Measurements from ENCODE around the gene PRLHR.

PRLHR gene

GRCh38 chr10:118590334-118590733, 5.1 kb downstream of the PRLHR start:
- no peak overlapping the region for H3K4me3 ChIP-seq (replicated peaks in 1 of 2; ENCODE audit: low read depth in 2 of 2, low read length in 2 of 2)
- peak; percentile 32 to 70 for DNase-seq (ENCODE audit: low read depth in 2 of 2)
- TF ChIP-seq, protein P1, sequence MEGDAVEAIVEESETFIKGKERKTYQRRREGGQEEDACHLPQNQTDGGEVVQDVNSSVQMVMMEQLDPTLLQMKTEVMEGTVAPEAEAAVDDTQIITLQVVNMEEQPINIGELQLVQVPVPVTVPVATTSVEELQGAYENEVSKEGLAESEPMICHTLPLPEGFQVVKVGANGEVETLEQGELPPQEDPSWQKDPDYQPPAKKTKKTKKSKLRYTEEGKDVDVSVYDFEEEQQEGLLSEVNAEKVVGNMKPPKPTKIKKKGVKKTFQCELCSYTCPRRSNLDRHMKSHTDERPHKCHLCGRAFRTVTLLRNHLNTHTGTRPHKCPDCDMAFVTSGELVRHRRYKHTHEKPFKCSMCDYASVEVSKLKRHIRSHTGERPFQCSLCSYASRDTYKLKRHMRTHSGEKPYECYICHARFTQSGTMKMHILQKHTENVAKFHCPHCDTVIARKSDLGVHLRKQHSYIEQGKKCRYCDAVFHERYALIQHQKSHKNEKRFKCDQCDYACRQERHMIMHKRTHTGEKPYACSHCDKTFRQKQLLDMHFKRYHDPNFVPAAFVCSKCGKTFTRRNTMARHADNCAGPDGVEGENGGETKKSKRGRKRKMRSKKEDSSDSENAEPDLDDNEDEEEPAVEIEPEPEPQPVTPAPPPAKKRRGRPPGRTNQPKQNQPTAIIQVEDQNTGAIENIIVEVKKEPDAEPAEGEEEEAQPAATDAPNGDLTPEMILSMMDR (IDR thresholded peaks at IDR 0.05; ENCODE audit: low read depth, low read length) = no peak

GRCh38 chr10:118587881-118588651, 7.4 kb downstream of the PRLHR start:
- no peak for DNase-seq (ENCODE audit: low read depth in 2 of 2)
- TF ChIP-seq, protein P1 (IDR thresholded peaks at IDR 0.05; ENCODE audit: low read depth, low read length) = no peak
- no peak overlapping the region for H3K4me3 ChIP-seq (replicated peaks in 1 of 2; ENCODE audit: low read depth in 2 of 2, low read length in 2 of 2)

DNA sequence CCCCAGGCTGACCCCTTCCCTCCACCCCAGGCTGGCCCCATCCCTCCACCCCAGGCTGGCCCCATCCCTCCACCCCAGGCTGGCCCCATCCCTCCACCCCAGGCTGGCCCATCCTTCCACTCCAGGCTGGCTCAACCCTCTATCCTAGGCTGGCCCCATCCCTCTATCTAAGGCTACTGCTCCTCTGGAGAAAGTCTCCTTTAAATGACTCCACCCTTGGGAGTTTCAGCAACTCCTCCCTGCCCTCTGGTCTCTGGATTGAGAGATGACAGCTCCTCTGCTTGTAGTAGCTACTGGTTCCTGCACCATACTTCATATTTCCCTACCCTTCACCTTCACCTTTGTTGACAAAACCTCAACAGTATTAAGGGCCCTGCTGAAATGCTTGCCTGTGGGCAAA, 8.5 kb downstream of the PRLHR start:
- TF ChIP-seq, protein P1 (IDR thresholded peaks at IDR 0.05; ENCODE audit: low read depth, low read length) = no peak
- H3K4me3 ChIP-seq (replicated peaks in 1 of 2; ENCODE audit: low read depth in 2 of 2, low read length in 2 of 2) = no peak overlapping the region
- DNase-seq (ENCODE audit: low read depth in 2 of 2) = no peak

DNA sequence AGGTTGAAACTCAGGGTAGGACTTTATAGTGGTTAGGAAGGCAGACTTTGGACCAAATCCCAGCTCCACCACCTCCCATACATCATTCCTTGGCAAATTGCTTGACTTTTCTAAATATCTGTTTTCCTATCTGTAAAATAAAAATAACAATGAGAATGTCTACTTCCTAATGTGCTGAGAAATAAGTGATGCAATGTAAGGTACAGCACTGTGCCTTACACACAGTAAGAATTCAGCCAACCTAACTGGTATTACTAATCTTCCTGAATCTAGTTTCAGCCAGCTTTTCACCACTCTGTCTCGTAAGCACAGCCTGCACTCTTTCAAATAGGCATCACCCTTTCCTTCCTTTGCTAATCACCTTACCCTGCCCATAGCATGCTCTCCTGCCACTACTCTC, 9.7 kb downstream of the PRLHR start:
- DNase-seq (ENCODE audit: low read depth in 2 of 2) = peak; percentile 31 to 58
- no peak overlapping the region for H3K4me3 ChIP-seq (replicated peaks in 1 of 2; ENCODE audit: low read depth in 2 of 2, low read length in 2 of 2)
- TF ChIP-seq, protein P1 (IDR thresholded peaks at IDR 0.05; ENCODE audit: low read depth, low read length) = no peak

- DNase-seq (ENCODE audit: low read depth in 2 of 2) = no peak
- H3K4me3 ChIP-seq (replicated peaks in 1 of 2; ENCODE audit: low read depth in 2 of 2, low read length in 2 of 2) = no peak overlapping the region
- TF ChIP-seq, protein P1 (IDR thresholded peaks at IDR 0.05; ENCODE audit: low read depth, low read length) = no peak
These were observed 10.2 kb downstream of the PRLHR start for GRCh38 chr10:118585234-118585633.

DNA sequence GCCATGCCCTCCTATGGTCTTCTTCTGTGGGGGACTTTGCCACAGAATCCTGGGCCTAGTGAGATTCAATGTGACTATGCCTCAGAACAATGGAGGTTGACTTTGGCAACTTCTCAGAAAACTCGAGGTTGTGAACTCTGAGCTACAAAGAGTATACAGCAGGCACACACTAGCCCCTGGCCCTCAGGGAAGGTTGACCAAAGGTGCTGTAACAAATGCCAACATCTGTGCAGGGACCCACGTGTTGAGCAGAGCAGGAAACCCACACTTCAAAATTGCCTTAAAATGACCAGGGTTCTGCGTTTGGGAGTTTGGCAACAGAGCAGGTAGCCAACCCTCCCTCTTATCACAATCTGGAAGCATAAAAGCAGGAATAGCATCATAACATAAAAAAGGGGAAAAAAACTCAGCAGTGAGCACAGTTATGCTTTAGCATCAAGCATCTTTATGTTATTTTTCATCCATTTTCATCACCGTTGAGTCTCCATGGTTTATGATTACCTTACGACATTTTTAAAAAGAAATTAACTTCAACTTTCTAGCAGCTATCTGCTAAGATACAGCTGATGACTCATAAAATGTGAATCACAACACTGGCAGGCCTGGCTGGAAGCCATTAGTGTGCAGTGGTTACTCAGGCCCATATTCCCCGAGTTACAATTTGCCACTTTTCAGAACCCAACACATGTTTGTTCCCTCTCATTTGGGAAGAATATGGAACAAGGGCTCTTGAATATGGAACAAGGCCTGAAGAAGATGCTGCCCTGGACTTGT, 11.1 kb downstream of the PRLHR start:
- peak; percentile 75 to 81 for DNase-seq (ENCODE audit: low read depth in 2 of 2)
- no peak overlapping the region for H3K4me3 ChIP-seq (replicated peaks in 1 of 2; ENCODE audit: low read depth in 2 of 2, low read length in 2 of 2)

More for the DNA sequence above, 11.1 kb downstream of the PRLHR start:
- TF ChIP-seq, protein P1 (IDR thresholded peaks at IDR 0.05; ENCODE audit: low read depth, low read length) = no peak
